Measurements from ENCODE around the gene PLCL2.

Gene PLCL2

DNA sequence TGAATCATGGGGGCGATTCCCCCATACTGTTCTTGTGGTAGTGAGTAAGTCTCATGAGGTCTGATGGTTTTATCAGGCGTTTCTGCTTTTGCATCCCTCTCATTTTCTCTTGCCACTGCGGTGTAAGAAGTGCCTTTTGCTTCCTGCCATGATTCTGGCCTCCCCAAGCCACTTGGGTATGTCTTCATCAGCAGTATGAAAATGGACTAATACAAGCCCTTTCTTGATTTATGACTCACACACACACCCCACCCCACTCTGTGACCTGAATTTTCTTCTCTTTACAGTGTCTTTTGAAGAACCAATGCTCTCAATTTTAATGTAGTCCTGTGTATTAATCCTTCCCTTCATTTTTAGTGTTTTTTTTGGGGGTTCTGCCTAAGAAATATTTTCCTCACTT, 244.8 kb downstream of the PLCL2 start:
- no peak for DNase-seq
- no peaks in the 10 kb centered on the region for H3K79me2 ChIP-seq (ENCODE audit: low read length)

GRCh38 chr3:17130956-17131355, 246.2 kb downstream of the PLCL2 start:
- Histone ChIP-seq H3K9me3 (replicated peaks; ENCODE audit: insufficient read depth, low read length) (no peaks in the 10 kb centered on the region), H3K9ac (ENCODE audit: low read length) (no peak overlapping the region), H3K4me1 (ENCODE audit: low read length) (no peaks in the 10 kb centered on the region), H3K9me2 (replicated peaks; ENCODE audit: insufficient read depth, low read length) (no peaks in the 10 kb centered on the region), H3K27ac (ENCODE audit: low read length) (no peak overlapping the region), H3K36me3 (replicated peaks; ENCODE audit: insufficient read depth, low read length) (no peaks in the 10 kb centered on the region), H4K20me1 (ENCODE audit: insufficient read depth, low read length) (no peaks in the 10 kb centered on the region), H2AFZ (ENCODE audit: low read length) (no peak overlapping the region), H3K4me3 (ENCODE audit: low read length) (no peak overlapping the region), H3K4me2 (ENCODE audit: low read depth, low read length) (no peak overlapping the region), H3K79me2 (ENCODE audit: low read length) (no peaks in the 10 kb centered on the region), H3F3A (ENCODE audit: insufficient read depth, low read length) (no peaks in the 10 kb centered on the region), H3K27me3 (replicated peaks; ENCODE audit: insufficient read depth, low read length) (no peaks in the 10 kb centered on the region)
- no peak for DNase-seq
- TF ChIP-seq, protein P1, sequence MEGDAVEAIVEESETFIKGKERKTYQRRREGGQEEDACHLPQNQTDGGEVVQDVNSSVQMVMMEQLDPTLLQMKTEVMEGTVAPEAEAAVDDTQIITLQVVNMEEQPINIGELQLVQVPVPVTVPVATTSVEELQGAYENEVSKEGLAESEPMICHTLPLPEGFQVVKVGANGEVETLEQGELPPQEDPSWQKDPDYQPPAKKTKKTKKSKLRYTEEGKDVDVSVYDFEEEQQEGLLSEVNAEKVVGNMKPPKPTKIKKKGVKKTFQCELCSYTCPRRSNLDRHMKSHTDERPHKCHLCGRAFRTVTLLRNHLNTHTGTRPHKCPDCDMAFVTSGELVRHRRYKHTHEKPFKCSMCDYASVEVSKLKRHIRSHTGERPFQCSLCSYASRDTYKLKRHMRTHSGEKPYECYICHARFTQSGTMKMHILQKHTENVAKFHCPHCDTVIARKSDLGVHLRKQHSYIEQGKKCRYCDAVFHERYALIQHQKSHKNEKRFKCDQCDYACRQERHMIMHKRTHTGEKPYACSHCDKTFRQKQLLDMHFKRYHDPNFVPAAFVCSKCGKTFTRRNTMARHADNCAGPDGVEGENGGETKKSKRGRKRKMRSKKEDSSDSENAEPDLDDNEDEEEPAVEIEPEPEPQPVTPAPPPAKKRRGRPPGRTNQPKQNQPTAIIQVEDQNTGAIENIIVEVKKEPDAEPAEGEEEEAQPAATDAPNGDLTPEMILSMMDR (IDR thresholded peaks at IDR 0.05; ENCODE audit: low read length) = no peak
- TF ChIP-seq EZH2phosphoT487 (IDR thresholded peaks at IDR 0.05; ENCODE audit: low read length) (no peak), EZH2 (optimal IDR thresholded peaks at IDR 0.05; ENCODE audit: low read depth, low read length) (no peak)

More for the DNA sequence above, 244.8 kb downstream of the PLCL2 start:
- TF ChIP-seq EZH2phosphoT487 (IDR thresholded peaks at IDR 0.05; ENCODE audit: low read length) = no peak
- TF ChIP-seq, protein P1 (IDR thresholded peaks at IDR 0.05; ENCODE audit: low read length) = no peak
- no peak for TF ChIP-seq EZH2 (optimal IDR thresholded peaks at IDR 0.05; ENCODE audit: low read depth, low read length)
- H3K27me3 ChIP-seq (replicated peaks; ENCODE audit: insufficient read depth, low read length) = no peaks in the 10 kb centered on the region
- H3K4me2 ChIP-seq (ENCODE audit: low read depth, low read length) = no peak overlapping the region
- H3K9me2 ChIP-seq (replicated peaks; ENCODE audit: insufficient read depth, low read length) = no peaks in the 10 kb centered on the region
- no peaks in the 10 kb centered on the region for H3K4me1 ChIP-seq (ENCODE audit: low read length)
- H2AFZ ChIP-seq (ENCODE audit: low read length) = no peak overlapping the region
- H3K36me3 ChIP-seq (replicated peaks; ENCODE audit: insufficient read depth, low read length) = no peaks in the 10 kb centered on the region
- H3K27ac ChIP-seq (ENCODE audit: low read length) = no peak overlapping the region
- H3K4me3 ChIP-seq (ENCODE audit: low read length) = no peak overlapping the region
- no peak overlapping the region for H3K9ac ChIP-seq (ENCODE audit: low read length)
- no peaks in the 10 kb centered on the region for H3K9me3 ChIP-seq (replicated peaks; ENCODE audit: insufficient read depth, low read length)
- H4K20me1 ChIP-seq (ENCODE audit: insufficient read depth, low read length) = no peaks in the 10 kb centered on the region
- H3F3A ChIP-seq (ENCODE audit: insufficient read depth, low read length) = no peaks in the 10 kb centered on the region

DNA sequence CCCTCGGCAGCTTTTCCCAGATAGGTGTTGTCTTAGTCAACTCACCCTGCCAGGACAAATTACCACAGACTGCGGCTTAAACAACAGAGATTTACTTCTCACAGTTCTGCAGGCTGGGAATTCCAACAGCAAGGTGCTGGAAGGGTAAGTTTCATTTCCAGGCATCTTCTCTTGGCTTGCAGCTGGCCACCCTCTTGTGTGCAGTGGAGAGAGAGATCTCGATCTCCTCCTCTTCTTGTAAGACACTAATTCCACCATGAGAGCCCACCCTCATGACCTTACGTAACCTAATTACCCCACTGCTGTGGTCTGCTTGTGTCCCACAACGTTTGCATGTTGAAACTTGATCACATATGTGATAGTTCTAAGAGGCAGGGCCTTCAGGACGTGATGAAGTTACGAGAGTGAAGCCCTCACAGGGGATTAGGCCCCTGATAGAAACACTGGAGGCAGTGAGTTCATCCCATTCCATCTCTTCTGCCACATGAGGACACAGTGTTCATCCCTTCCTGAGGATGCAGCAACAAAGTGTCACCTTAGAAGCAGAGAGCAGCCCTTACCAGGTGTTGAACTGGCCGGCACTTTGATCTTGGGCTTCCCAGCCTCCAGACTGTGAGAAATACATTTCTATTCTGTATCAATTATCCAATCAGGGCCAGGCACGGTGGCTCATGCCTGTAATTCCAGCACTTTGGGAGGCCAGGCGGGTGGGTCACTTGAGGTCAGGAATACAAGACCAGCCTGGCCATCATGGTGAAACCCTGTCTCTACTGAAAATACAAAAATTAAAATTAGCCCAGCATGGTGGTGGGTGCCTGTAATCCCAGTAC, 247.7 kb downstream of the PLCL2 start:
- H4K20me1 ChIP-seq (ENCODE audit: insufficient read depth, low read length) = no peaks in the 10 kb centered on the region
- H3K9me3 ChIP-seq (replicated peaks; ENCODE audit: insufficient read depth, low read length) = no peaks in the 10 kb centered on the region
- H3K36me3 ChIP-seq (replicated peaks; ENCODE audit: insufficient read depth, low read length) = no peaks in the 10 kb centered on the region
- H2AFZ ChIP-seq (ENCODE audit: low read length) = no peak overlapping the region
- H3F3A ChIP-seq (ENCODE audit: insufficient read depth, low read length) = no peaks in the 10 kb centered on the region
- H3K27ac ChIP-seq (ENCODE audit: low read length) = no peak overlapping the region
- no peak overlapping the region for H3K4me2 ChIP-seq (ENCODE audit: low read depth, low read length)
- no peak for DNase-seq
- no peak for TF ChIP-seq EZH2 (optimal IDR thresholded peaks at IDR 0.05; ENCODE audit: low read depth, low read length)
- TF ChIP-seq, protein P1 (IDR thresholded peaks at IDR 0.05; ENCODE audit: low read length) = no peak
- no peak for TF ChIP-seq EZH2phosphoT487 (IDR thresholded peaks at IDR 0.05; ENCODE audit: low read length)
- no peaks in the 10 kb centered on the region for H3K27me3 ChIP-seq (replicated peaks; ENCODE audit: insufficient read depth, low read length)
- H3K9me2 ChIP-seq (replicated peaks; ENCODE audit: insufficient read depth, low read length) = no peaks in the 10 kb centered on the region
- no peak overlapping the region for H3K9ac ChIP-seq (ENCODE audit: low read length)
- H3K4me1 ChIP-seq (ENCODE audit: low read length) = no peaks in the 10 kb centered on the region
- H3K79me2 ChIP-seq (ENCODE audit: low read length) = no peaks in the 10 kb centered on the region
- H3K4me3 ChIP-seq (ENCODE audit: low read length) = no peak overlapping the region
